WTC11 (cell line): ENCODE measurements around the gene FAM114A1.

Source experiments
- CTCF ChIP-seq: fragments of 200-600 bp; IDR thresholded peaks from 2 replicates; pipeline ENCODE4 v1.8.0; 2022; ENCODE audit warnings: antibody characterized with exemption
- NR3C1 ChIP-seq: sonication (generic); formaldehyde crosslinking; conservative IDR thresholded peaks from 2 replicates; pipeline ENCODE4 v1.8.1; 2023; ENCODE audit warnings: low read depth, mild to moderate bottlenecking, missing genetic modification reagents
- PRRX2 ChIP-seq: fragments of 250-450 bp; sonication (Bioruptor Pico); IDR thresholded peaks from 2 replicates; pipeline ENCODE4 v1.8.0; 2021; ENCODE audit warnings: mild to moderate bottlenecking
- USF1 ChIP-seq: sonication (generic); formaldehyde crosslinking; IDR thresholded peaks from 2 replicates; pipeline ENCODE4 v1.8.0; 2022; ENCODE audit warnings: mild to moderate bottlenecking, missing genetic modification reagents
- USF2 ChIP-seq: sonication (generic); formaldehyde crosslinking; IDR thresholded peaks from 2 replicates; pipeline ENCODE4 v1.8.1; 2023; ENCODE audit warnings: mild to moderate bottlenecking, missing genetic modification reagents, moderate library complexity
- ZNF281 ChIP-seq: sonication (generic); formaldehyde crosslinking; IDR thresholded peaks from 2 replicates; pipeline ENCODE4 v1.8.0; 2023; ENCODE audit warnings: mild to moderate bottlenecking, missing genetic modification reagents
- ZNF317 ChIP-seq: sonication (generic); formaldehyde crosslinking; IDR thresholded peaks from 2 replicates; pipeline ENCODE4 v1.8.1; 2023; ENCODE audit warnings: low read depth, mild to moderate bottlenecking, moderate library complexity, missing genetic modification reagents, borderline replicate concordance
- ZNF512 ChIP-seq: sonication (generic); formaldehyde crosslinking; IDR thresholded peaks from 2 replicates; pipeline ENCODE4 v1.8.1; 2022; ENCODE audit warnings: missing genetic modification reagents, borderline replicate concordance
- ZNF671 ChIP-seq: fragments of 250-450 bp; sonication (Bioruptor Pico); IDR thresholded peaks from 2 replicates; pipeline ENCODE4 v1.8.0; 2021; ENCODE audit warnings: mild to moderate bottlenecking

- no peak for TF ChIP-seq ZNF671 (CRISPR knock-in tag)
- TF ChIP-seq ZNF512 (CRISPR knock-in tag), result no peak
- TF ChIP-seq CTCF, result no peak
- TF ChIP-seq ZNF281, result no peak
- TF ChIP-seq ZNF317 (CRISPR knock-in tag), result no peak
- TF ChIP-seq USF2 (CRISPR knock-in tag), result no peak
- TF ChIP-seq PRRX2 (CRISPR knock-in tag), result no peak
- no peak for TF ChIP-seq USF1 (CRISPR knock-in tag)
- TF ChIP-seq NR3C1 (CRISPR knock-in tag), result no peak
Measured at GRCh38 chr4:38873290-38873944, 5.8 kb downstream of the FAM114A1 start.
